OCI-LY1 (cell line): ENCODE data around the gene ANKRD55.

ENCODE experiments used
- EZH2 ChIP-seq: fragments of 200-600 bp; sonication (generic), shearing (Covaris generic); IDR thresholded peaks from 2 replicates; pipeline ENCODE4 v1.8.0; 2017; ENCODE audit warnings: borderline replicate concordance, mixed run types, mild to moderate bottlenecking, antibody characterized with exemption, low read length, moderate library complexity, mixed read lengths
- TF ChIP-seq, protein P1 (sequence below): fragments of 200-600 bp; sonication (generic), shearing (Covaris generic); IDR thresholded peaks from 2 replicates; pipeline ENCODE4 v1.5.1; 2017; ENCODE audit warnings: mild to moderate bottlenecking, antibody characterized with exemption, low read length, moderate library complexity, mixed read lengths

GRCh38 chr5:56195016-56195415, 38.1 kb downstream of the ANKRD55 start:
- TF ChIP-seq, protein P1, sequence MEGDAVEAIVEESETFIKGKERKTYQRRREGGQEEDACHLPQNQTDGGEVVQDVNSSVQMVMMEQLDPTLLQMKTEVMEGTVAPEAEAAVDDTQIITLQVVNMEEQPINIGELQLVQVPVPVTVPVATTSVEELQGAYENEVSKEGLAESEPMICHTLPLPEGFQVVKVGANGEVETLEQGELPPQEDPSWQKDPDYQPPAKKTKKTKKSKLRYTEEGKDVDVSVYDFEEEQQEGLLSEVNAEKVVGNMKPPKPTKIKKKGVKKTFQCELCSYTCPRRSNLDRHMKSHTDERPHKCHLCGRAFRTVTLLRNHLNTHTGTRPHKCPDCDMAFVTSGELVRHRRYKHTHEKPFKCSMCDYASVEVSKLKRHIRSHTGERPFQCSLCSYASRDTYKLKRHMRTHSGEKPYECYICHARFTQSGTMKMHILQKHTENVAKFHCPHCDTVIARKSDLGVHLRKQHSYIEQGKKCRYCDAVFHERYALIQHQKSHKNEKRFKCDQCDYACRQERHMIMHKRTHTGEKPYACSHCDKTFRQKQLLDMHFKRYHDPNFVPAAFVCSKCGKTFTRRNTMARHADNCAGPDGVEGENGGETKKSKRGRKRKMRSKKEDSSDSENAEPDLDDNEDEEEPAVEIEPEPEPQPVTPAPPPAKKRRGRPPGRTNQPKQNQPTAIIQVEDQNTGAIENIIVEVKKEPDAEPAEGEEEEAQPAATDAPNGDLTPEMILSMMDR: no peak
- no peak for TF ChIP-seq EZH2
